Progenitor cell of endocrine pancreas (in vitro differentiated cells): Measurements from ENCODE around the gene PLPPR5. TPM values are rescaled to one million over a fixed set of nuclear protein-coding genes. Genes with fewer than 3 reads are reported as not detected.

Source experiments
- DNase-seq: peaks from one replicate; pipeline ENCODE4 v3.0.0; 2021; ENCODE audit warnings: low spot score; ENCODE audit not compliant: unreplicated experiment
- H3K27ac Mint-ChIP-seq: 2 replicates; pipeline ENCODE4 v1.8.0; 2021; ENCODE audit warnings: mild to moderate bottlenecking, moderate library complexity, mixed read lengths
- H3K27me3 Mint-ChIP-seq: 2 replicates; pipeline ENCODE4 v1.8.0; 2021; ENCODE audit warnings: mixed read lengths
- H3K36me3 Mint-ChIP-seq: 2 replicates; pipeline ENCODE4 v1.8.0; 2022; ENCODE audit warnings: mixed read lengths; ENCODE audit not compliant: insufficient read depth
- H3K4me1 Mint-ChIP-seq: 2 replicates; pipeline ENCODE4 v1.8.0; 2021; ENCODE audit warnings: low read depth, mixed read lengths
- H3K4me3 Mint-ChIP-seq: 2 replicates; pipeline ENCODE4 v1.8.0; 2021; ENCODE audit warnings: low read depth, mild to moderate bottlenecking, moderate library complexity, mixed read lengths
- H3K9me3 Mint-ChIP-seq: 2 replicates; pipeline ENCODE4 v1.8.0; 2021; ENCODE audit warnings: low read depth, mixed read lengths
- CTCF ChIP-seq: fragments of 200-600 bp; sonication (generic); IDR thresholded peaks from one replicate; pipeline ENCODE4 v1.5.0; 2021; ENCODE audit warnings: antibody characterized with exemption, mild to moderate bottlenecking; ENCODE audit not compliant: unreplicated experiment
- total RNA-seq: library from RNA; stranded (reverse); gene quantifications from 2 replicates; pipeline ENCODE4 v1.2.1, GENCODE V29; 2021

PLPPR5 gene
- total RNA-seq, 1 donor from 2014 or later = 0.77 TPM

DNA sequence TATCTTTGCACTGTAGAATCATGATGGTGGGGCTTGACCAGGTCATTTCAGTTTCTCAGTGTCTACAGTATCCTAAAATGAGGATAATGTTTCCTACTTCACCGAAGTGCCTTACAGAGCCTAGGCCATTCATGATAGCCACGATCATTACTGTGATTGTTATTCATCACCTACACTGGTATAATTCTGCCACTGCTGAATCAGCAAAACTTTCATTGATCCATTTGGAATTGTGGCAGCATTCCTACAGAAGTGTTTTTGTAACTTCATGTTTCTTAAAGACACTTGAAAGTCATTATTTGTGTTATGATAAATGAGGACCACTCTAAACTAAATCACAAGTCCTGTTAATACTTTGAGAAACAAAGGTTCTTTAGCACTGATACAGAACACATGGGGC, 6.0 kb upstream of the PLPPR5 start:
- no peak for TF ChIP-seq CTCF
- no peak for DNase-seq
- no peaks in the 10 kb centered on the region for H3K36me3 Mint-ChIP-seq
- no peak overlapping the region for H3K27ac Mint-ChIP-seq
- H3K9me3 Mint-ChIP-seq = no peaks in the 10 kb centered on the region
- H3K4me3 Mint-ChIP-seq = no peak overlapping the region
- no peaks in the 10 kb centered on the region for H3K4me1 Mint-ChIP-seq
- H3K27me3 Mint-ChIP-seq = peaks cover 40% of the 10 kb centered on the region

DNA sequence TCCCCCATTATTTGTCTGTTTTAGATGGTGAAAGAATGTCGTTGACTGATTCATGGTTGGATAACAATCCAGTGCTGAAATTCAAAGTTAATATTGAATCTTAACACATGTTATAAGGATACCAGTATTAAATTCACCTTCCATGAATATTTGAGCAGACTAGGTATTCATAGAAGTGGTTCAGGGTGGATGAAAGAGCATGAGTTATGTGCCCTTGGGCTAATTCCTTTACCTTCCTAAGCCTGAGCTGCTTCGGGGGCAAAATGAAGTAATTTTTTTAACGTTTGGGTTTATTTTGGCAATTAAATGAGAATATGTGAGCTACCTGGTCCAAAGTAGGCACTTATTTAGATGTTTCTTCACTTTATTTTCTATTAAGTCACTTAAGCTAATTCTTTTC, 2.7 kb upstream of the PLPPR5 start:
- Mint-ChIP-seq H3K27ac (no peak overlapping the region), H3K9me3 (no peaks in the 10 kb centered on the region), H3K4me1 (peaks cover 4% of the 10 kb centered on the region), H3K27me3 (peaks cover 65% of the 10 kb centered on the region), H3K4me3 (no peak overlapping the region), H3K36me3 (no peaks in the 10 kb centered on the region)
- TF ChIP-seq CTCF = no peak
- DNase-seq = no peak

DNA sequence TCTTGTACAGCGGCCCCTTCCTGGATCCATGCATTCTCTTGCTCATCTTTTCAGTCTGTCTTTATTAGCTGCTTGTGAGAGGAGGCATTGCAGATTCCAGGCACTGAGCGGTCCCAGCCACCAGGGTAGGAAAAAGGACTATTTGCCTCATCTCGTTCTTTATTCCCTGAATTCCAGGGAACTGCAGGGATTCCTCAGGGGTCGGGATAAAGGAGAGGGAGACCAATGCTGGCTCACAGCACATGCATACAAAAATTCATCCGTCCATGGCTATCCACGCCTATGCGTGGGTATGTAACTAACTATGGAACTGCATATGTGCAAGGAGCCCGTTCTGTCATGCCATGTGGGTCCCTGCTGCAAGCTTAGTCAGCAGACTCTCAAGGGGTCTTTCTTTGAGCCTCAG, 879 bp upstream of the PLPPR5 start:
- H3K27me3 Mint-ChIP-seq = peaks cover 74% of the 10 kb centered on the region
- TF ChIP-seq CTCF = peak; percentile 7
- peaks cover 4% of the 10 kb centered on the region for H3K4me1 Mint-ChIP-seq
- no peak overlapping the region for H3K27ac Mint-ChIP-seq
- H3K4me3 Mint-ChIP-seq = peak overlapping the region; percentile 61
- H3K36me3 Mint-ChIP-seq = no peaks in the 10 kb centered on the region
- no peak for DNase-seq
- no peaks in the 10 kb centered on the region for H3K9me3 Mint-ChIP-seq

DNA sequence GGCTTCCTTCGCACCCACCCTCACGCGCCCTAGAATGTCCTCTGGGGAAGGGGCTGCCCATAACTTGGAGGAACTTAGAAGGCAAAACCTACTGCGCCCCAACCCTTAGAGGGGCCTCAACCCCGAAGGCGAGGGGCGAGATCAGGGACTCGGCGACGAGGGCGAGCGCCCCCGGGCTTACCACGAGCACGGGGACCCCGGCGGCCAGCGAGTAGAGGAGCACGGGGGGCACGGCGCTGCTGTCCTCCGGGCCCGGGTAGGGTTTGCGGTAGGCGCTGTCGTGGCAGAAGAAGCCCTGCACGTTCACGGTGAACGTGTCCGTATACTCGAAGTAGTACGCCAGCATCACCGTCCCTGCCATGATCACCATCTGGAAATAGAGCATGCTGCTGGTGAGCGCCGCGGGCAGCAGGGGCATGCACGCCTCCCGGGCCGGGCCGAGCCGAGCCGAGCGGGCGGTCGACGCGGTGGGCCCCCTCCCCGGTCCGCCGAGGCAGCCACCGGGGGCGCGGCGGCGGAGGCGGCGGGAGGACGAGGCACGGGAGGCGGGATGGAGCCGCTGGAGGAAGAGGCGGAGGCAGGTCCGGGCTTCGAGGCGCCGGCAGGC, 304 bp downstream of the PLPPR5 start:
- H3K4me1 Mint-ChIP-seq = peaks cover 4% of the 10 kb centered on the region
- peak overlapping the region; percentile 66 for H3K4me3 Mint-ChIP-seq
- DNase-seq = peak; percentile 11
- peaks cover 73% of the 10 kb centered on the region for H3K27me3 Mint-ChIP-seq
- no peak overlapping the region for H3K27ac Mint-ChIP-seq
- no peak for TF ChIP-seq CTCF
- no peaks in the 10 kb centered on the region for H3K9me3 Mint-ChIP-seq
- H3K36me3 Mint-ChIP-seq = no peaks in the 10 kb centered on the region

GRCh38 chr1:99003581-99004253, 944 bp downstream of the PLPPR5 start:
- DNase-seq = no peak
- H3K9me3 Mint-ChIP-seq = no peaks in the 10 kb centered on the region
- peaks cover 4% of the 10 kb centered on the region for H3K4me1 Mint-ChIP-seq
- TF ChIP-seq CTCF = no peak
- peak overlapping the region; percentile 66 for H3K4me3 Mint-ChIP-seq
- H3K27me3 Mint-ChIP-seq = peaks cover 67% of the 10 kb centered on the region
- H3K27ac Mint-ChIP-seq = peak overlapping the region; percentile 49
- H3K36me3 Mint-ChIP-seq = no peaks in the 10 kb centered on the region
